Epithelial cell of proximal tubule (primary cell): Measurements from ENCODE around the gene LPAR5. TPM values are rescaled to one million over a fixed set of nuclear protein-coding genes. Genes with fewer than 3 reads are reported as not detected.

Source experiments
- DNase-seq: peaks from one replicate; pipeline ENCODE4 v3.0.0-alpha.2; 2011; ENCODE audit warnings: low read depth
- H3K4me3 ChIP-seq: 2 replicates; pipeline ENCODE4 v1.5.1; 2011; ENCODE audit warnings: low read depth, mild to moderate bottlenecking, low read length
- total RNA-seq: library from RNA; depleted of rRNA; stranded (reverse); fragments of >200 nt; gene quantifications from 2 replicates; pipeline ENCODE4 v1.2.3, GENCODE V29; 2015
- TF ChIP-seq, protein P1 (sequence below): conservative IDR thresholded peaks from 2 replicates; pipeline ENCODE4 v1.5.1; 2012; ENCODE audit warnings: low read depth, mild to moderate bottlenecking, low read length

LPAR5 gene
- total RNA-seq, 1 donor from 2014 or later, result 0.81 TPM

DNA sequence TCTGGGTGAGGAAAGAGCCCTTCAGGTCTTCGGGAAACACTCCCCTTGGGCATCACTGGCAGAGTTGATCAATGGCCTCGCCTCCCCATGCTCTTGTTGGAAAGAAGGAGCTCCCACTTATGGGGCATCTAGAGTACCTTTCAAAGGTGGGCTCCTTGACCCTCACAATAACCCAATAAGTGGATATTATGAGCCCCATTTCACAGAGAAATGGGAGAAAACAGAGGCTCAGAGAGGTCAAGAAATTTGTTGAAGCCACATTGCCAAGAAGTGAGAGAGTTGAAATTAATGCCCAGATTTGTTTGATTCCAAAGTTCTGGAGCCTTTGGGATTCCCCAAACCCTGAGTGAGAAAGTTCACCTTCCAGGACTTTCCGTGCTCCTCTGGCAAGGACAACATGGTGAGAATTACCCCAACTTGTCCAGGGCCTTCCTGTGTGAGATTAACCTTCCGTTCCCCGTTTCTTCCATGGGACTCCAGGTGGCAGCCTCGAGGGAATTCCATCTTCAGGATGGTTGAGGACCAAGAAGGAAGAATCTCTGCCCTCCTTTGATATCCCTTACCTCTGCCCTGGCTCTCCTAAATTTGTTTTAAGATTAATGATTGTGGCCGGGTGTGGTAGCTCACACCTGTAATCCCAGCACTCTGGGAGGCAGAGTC lies 21.1 kb downstream of the LPAR5 start:
- TF ChIP-seq, protein P1, sequence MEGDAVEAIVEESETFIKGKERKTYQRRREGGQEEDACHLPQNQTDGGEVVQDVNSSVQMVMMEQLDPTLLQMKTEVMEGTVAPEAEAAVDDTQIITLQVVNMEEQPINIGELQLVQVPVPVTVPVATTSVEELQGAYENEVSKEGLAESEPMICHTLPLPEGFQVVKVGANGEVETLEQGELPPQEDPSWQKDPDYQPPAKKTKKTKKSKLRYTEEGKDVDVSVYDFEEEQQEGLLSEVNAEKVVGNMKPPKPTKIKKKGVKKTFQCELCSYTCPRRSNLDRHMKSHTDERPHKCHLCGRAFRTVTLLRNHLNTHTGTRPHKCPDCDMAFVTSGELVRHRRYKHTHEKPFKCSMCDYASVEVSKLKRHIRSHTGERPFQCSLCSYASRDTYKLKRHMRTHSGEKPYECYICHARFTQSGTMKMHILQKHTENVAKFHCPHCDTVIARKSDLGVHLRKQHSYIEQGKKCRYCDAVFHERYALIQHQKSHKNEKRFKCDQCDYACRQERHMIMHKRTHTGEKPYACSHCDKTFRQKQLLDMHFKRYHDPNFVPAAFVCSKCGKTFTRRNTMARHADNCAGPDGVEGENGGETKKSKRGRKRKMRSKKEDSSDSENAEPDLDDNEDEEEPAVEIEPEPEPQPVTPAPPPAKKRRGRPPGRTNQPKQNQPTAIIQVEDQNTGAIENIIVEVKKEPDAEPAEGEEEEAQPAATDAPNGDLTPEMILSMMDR, result peak; percentile 32
- no peak for DNase-seq
- no peak overlapping the region for H3K4me3 ChIP-seq

DNA sequence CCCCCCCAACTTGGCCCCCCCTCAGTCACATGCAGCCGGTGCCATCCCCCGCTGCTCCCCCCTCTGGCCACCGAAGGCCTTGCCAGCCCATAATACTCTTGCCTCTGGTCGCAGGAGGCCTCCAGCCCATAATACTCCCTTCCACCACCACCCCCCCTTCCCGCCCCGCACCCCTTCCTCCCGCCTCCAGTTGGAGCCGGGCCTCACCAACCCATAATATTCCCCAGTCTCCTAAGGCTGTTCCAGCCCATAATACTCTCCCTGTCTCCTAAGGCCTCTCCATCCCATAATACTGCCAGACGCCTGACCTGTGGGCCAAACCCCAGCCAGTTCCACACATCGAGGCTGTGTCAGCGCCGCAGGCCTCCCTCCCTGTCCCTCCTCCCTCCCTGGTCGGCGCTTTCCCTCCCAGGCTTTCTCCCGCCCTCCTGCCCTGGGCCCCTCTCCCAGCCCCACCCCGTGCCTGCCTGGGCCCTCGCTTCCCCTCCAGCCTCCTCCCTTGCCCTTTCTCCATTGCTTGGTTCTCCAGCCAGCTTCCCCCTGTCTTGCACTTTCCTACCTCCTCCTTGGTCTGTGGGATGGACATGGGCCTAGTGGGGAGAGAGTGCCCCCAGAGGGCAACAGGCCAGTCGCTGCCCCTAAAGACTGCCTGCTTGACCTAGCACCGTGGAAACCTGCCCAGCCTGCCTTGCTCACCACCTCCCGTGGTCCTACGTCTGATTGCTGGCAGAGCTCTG lies 21.8 kb downstream of the LPAR5 start:
- peak overlapping the region; percentile 5 for H3K4me3 ChIP-seq
- TF ChIP-seq, protein P1, result peak; percentile 29
- peak; percentile 93 for DNase-seq

DNA sequence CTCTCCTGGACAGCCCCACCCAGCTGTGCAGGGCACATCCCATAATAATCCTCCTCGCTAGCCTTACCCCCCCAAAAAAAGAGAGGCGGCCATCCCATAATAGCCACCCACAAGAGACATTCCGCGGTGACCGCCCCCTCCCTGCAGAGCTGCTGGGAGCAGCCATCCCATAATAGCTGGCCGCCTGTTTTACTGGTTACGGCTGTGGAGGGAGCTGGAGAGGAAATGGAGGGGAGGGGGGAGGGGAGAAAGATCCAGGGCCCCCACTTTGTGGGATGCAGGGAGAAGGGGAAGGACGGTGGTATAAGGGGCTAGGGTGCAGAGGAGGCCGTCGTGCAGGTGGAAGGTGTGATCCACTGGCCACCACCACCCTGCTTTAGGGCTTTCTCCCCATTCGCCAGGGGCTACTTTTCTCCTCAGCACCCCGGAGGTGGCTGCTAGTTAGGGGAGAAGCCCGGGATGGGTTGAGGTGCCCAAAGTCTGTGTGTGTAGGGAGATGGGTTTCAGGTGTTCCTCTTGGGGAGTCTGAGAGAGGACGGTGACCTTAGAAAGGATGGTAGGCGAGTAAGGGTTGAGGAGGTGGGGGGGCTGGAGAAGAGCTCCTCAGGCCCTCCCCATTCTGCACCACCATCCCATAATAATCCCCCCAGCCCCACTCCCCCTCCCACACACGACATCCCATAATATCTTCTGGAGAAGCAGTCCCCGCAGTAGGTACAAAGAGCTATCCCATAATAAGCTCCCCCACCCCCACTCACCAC lies 22.6 kb downstream of the LPAR5 start:
- peak overlapping the region; percentile 18 for H3K4me3 ChIP-seq
- DNase-seq, result no peak
- TF ChIP-seq, protein P1, result no peak

DNA sequence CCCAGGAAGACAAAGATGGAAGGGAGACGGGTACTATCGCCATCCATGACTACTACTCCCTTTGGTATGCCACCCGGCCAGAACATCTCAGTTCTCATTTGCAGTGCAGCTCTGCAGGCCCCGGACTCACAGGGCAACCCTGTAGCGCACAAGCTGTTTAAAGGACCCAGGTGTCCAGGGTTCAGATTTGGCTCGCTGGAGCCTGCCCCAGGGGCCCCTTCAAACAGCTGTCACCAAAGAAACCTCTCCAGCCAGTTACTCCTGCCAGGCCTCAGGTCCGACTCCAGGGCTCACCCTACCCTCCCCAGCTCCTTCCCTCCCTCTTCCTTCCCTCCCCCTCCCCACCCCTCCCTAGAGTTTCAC lies 23.1 kb downstream of the LPAR5 start:
- TF ChIP-seq, protein P1, result no peak
- no peak for DNase-seq
- H3K4me3 ChIP-seq, result no peak overlapping the region

DNA sequence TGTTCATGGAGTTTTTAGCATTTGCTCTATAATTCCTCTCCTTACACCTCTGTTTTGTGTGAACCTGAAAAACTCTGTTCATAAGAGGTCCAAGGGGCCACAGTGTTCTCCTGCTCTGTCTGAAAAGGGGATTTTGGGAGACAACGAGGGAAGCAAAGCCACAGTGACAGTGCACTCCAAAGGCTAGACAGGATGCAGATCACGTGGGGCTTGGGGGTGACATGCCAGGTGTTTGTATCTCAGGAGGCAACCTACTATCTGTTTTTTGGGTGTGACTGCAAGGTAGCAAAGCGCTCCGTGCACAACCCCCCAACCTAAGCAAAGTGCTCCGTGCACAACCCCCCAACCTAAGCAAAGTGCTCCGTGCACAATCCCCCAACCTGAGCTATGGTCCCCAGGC lies 23.5 kb downstream of the LPAR5 start:
- TF ChIP-seq, protein P1, result no peak
- DNase-seq, result no peak
- H3K4me3 ChIP-seq, result no peak overlapping the region

DNA sequence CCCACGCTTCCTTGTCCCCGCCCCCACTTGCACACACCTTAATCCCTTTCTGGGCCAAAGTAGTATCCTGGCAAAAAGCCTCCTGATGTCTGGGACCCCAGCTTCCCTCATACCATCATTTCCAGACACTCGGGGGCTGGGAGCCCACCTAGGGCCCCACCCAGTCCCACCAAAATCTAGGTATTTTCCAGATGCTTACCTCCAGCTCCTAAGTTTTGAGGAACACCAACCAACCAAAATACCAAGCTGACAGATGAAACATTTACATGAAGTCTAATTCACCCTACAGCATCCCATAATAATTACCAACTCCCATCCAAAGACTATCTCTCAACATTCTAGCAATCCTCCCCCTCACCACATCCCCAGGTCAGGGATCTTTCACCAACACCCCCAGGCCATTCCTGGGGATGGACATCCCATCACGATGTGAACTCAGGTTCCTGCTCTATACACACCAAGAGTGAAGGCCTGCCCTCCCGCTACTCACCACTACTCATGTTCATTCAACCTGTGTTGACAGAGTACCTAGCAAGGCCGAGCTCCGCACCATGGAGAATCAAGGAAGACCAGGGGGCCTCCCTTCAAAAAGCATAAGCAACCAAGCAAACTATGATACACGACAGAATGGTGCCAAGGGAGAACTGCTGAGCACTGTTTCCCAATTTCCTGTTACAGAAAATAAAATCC lies 27.0 kb downstream of the LPAR5 start:
- no peak for DNase-seq

More for the DNA sequence above, 27.0 kb downstream of the LPAR5 start:
- TF ChIP-seq, protein P1, result no peak
- no peak overlapping the region for H3K4me3 ChIP-seq
